Measurements from ENCODE around the gene ZBTB21.

The ZBTB21 gene

DNA sequence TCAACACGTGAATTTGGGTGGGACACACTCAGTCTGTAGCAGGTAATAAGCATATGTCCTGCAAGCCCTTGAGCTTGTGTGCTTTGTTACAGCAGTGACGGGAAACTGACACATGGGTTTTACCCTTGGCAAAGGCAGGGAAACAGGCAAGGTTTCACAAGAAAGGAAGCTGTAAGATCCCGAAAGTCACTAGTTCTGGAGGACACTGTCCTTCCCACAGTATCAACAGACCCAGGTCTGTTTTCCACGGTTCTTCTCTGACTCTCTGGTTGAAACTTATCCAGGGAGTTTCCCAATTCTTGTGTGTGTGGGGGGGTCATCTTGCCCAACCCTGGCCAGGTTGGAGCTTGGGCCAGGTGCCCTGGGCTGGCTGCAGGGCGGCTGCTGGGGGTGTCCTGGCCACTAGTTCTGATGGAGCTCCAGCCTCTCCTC lies 29.3 kb upstream of the ZBTB21 start:
- peak in 1 of 2 experiments; percentile 56 for DNase-seq

DNA sequence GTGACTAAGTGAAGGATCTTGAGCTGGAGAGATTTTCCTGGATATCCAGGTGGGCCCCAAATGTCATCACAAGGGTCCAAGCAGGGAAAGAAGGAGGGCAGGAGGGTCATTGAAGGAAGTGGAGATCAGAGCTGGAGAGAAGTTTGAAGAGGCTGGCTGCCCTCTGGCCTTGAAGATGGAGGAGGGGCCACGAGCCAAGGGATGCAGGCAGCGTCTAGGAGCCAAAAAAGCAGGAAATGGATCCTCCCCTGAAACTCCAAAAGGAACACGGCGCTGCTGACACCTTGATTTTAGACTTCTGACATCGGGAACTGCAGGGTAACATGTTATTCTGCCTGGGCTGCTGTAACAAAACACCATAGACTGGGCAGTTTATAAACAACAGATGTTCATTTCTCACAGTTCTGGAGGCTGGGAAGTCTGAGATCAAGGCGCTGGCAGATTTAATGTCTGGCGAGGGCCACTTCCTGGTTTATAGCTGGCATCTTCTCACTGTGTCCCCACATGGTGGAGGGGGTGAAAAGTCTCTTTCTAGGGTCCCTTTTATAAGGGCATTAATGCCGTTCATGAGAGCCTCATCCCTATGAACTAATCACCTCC lies 28.8 kb upstream of the ZBTB21 start:
- peak; percentile 24 to 65 for DNase-seq

DNA sequence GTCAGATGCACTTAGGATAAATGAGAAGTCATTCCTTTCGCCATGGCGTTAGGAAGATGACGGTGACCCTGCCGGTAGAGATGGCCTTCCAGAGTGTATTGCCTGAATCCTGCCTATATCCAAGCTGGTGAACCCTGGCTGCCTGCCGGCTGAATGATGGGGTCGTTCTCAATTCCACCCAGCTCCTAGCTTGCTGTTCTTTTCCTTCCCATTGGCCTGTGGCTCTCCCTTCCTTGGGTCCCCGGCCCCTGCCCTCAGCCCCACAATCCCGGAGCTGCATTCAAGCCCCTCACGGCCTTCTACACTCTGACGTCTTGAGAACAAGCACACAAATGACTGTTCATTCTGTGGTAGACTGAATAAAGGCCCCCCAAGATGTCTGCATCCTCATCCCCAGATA lies 28.2 kb upstream of the ZBTB21 start:
- no peak for DNase-seq

DNA sequence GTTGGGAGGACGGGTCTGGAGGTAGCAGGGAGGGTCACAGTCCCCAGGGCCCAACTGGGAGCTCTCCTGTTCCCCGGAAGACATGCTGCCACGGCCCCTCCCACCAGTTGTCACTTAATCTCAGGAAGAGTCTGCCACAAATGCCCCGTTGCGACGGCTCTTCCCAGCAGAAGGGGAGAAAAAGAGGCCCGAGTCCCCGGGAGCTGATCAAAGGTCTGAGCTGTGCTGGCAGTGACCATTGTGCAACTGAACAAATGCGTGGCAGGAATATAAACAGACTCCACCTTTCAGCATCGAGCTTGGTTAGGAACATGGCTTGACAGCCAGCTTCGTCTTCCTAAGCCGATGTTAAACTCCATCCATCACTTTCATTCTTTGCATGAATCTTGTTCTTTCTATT lies 27.8 kb upstream of the ZBTB21 start:
- no peak for DNase-seq

DNA sequence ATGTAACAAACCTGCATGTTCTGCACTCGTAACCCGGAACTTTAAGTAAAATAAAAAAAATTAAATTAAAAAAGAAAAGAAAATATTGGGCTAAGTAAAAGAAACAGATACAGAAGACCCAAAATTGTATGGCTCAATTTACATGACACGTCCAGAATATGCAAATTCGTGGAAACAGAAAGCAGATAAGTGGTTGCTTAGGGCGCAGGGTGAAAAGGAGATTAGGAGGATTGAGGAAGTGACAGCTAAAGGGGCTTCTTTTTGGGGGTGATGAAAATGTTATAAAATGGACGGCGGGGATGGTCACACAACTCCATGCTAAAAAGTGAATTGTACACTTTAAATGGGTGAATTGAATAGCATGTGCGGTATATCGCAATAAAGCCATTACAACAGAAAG lies 27.4 kb upstream of the ZBTB21 start:
- DNase-seq: no peak

DNA sequence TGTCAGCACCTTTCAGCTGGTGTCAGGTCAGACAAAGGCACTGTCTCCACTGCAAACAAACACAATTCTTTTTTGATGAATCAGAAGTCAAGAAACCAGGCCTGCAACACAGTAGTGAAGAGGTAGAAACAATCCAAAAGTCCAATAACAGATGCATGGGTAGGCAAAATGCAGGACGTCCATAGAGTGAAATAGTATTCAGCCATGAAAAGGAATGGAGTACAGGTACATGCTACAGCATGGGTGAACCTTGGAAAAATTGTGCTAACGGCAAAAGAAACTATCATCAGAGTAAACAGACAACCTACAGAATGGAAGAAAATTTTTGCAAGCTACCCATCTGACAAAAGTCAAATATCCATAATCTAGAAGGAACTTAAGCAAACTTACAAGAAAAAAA lies 26.2 kb upstream of the ZBTB21 start:
- DNase-seq: no peak

DNA sequence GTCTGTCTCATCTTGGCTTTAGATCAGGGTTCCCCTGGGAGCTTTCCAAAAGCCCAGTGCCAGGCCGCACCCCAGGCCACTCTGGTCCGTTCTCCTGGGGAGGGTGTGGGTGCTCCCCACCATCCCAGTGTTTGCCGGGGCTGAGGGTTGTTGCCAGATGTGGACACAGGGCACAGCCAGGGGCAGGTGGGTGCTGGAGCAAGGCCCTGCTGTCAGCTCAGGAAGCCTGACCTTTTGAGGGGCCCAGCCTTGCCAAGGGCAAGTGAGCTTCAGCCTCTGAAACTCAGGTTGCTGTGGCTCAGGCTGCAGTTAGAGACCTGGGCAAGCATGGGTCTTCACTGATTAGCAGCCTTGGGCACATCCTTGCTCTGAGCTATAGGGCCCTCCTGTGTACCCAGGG lies 22.8 kb upstream of the ZBTB21 start:
- DNase-seq: no peak

DNA sequence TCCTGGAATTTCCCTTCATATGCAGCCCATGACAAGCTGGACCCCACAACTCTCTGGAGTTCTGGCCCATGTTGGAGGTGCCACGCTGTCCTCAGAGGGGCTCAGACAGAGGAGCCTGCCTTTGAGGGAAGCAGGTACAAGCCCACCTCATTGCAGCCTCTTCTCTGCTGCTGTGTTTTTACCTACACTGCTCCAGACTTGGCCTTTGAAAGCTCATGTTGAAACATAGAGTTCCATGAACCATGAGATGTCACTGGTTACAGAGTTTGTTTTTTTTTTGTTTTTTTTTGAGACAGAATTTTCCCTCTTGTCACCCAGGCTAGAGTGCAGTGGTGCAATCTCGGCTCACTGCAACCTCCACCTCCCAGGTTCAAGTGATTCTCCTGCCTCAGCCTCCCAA lies 22.1 kb upstream of the ZBTB21 start:
- no peak for DNase-seq

DNA sequence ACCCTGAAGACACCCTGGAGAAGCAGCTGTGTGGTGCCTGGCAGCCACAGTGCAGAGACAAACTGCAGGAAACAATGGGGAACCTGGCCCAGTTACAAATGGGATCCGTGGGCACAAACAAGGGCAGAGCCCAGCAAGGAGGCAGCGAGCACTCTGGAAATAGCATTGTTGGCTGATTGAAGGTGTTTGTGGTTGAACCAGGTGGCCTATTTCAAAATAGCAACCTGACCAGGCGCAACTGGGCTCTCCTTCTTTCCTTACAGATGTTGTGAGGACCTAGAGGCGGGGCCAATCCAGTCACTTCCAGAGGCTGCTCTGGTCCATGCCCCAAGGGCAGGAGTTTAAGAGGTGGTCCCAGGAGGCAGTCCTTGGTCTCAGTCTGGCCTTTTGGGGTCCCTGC lies 21.7 kb upstream of the ZBTB21 start:
- no peak for DNase-seq

DNA sequence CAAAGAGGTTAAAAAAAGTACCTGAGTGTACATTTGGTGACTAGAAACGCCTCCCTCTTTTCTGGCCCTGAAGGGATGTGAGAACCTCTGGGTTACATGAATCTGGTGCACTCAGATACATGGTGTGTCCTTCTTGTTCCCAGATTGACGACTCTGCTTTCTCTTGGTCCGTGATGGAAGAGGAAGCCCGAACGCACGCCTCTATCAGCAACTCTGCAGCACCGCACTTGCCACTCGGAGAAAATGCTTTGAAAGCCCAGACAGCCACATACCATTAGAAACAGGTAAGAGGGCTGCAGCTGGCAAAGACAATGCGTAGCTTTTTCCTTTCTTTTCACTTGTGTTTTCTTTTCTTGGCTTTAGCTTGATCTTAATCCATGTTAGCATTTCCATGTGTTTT lies 21.1 kb upstream of the ZBTB21 start:
- DNase-seq: no peak

DNA sequence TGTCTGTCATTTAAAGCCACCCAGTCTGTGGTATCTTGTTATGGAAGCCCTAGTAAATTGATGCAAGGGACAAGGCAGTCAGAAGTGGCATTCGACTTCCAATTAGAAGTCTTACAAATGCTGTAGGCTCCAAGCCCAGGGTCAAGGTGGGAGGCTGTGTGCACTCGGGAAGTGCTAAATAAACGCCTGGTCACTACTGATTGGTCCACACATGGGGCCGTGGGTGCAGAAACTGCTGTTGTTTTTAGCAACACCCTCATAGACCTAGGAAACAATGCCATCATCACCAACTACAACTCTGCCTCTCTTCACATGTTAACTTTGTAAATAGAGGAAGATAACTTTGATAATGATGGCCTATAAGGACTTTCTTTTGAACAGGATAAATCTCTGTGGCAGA lies 20.2 kb upstream of the ZBTB21 start:
- DNase-seq: no peak

DNA sequence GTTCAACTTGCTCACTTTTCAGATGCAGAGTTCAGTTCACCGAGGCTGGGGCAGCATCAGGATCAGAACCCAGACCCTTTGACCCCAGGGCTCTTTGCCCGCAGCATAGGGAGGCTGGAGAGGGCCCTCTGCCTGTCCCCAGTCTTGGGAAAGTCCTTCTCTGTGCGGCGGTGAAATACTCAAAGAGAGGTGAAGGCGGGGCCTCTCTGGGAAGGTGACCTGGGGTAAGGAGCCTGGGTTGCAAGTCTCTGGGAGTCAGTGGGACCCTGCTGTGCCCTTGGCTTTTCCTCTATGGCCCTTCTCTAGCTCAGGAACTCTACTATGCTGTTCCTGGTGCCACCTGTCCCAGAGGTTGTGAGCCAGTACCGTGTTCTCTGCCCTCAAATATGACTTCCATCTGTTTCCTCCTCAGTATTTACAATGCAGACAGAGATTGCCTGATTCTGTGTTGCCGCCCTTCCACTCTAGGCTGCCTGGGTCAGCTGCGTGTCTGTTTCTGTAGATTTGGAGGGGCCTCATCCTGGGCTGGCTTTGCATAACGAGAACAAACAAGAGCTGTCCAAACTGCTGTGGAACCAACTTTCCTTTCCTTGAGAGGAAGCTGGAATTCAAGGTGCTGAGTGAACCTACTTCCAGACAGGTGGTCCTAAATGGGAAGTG lies 18.7 kb upstream of the ZBTB21 start:
- no peak for DNase-seq

DNA sequence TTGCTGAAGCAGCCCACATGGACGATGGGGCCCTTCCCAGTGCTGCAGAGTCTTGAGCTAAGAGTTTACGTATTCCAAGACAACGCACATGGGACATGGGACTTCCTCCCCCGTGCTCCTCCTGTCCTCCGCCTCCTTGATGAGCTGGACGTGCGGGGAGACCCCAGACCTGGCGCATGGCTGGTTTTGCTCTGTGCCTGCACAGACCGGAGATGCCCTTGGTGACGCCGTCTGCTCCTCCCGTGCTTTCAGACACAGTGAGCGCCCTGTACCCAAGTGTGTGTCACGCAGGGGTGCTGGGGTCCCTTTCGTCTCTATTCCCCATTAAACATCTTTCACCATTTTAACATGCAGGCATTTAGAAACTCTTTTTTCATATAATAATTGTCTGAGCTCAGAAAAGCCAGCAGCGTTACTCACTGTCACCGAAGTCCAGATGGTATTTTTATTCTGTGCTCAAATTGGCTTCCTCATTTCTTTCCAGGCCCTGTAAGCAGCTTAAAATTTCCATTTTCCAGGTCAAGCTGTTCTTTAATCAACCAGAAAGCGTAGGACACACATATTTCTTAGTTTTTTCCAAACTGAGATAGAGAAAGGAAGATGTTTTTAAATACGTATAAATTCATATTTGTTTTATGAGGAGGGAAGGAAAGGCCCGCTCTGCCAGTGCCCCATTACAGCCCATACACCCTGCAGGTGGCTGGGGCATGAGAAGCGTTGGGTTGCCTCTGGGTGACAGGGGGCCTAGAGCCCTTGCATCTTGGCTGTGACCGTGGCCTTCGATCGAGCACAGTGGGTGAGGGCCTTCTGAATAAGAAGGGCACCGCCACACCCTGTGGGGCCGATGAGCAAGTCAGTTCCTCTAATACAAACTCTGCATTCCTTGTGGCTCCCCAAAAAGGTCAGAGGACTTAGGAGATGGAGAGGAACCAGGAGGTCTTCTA lies 17.9 kb upstream of the ZBTB21 start:
- DNase-seq: peak; percentile 55 to 58

DNA sequence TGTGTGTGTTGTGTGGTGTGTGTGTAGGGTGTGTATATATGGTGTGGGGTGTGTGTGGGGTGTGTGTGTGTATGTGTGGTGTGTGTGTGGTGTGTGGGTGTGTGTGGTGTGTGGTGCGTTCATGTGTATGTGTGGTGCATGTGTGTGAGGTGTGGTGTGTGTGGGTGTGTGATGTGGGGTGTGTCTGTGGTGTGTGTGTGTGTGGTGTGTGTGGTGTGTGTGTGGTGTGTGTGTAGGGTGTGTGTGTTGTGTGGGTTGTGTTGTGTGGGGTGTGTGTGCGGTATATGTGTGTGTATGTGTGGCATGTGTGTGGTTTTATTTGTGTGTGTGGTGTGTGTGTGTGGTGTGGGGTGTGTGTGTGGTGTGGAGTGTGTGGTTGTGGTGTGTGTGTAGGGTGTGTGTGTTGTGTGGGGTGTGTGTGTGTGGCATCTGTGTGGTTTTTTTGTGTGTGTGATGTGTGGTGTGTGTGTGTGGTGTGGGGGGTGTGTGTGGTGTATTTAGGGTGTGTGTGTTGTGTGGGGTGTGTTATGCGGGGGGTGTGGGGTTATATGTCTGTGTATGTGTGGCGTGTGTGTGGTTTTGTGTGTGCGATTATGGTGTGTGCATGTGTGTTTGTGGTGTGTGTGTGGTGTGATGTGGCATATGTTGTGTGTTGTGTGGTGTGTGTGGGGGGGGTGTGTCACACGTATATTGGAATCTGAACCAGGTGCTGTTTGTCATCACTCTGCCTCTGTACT lies 17.1 kb upstream of the ZBTB21 start:
- no peak for DNase-seq

DNA sequence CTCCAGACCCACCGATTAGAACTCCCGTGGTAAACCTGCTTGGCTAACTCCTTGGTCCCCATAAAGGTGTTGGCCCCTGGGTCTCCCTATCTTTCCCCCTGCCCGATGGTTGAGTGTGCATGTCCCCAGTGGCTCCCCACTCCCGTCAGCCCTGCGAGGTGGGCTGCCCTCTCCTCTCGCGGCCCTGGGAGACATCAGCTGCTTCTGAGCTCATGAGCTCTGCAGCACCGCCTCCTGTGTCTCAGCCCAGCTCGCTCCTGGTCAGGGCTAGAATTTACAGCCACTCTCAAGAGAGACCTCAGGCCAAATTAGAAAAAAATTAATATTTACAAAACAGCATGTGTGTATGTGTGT lies 15.9 kb upstream of the ZBTB21 start:
- no peak for DNase-seq

DNA sequence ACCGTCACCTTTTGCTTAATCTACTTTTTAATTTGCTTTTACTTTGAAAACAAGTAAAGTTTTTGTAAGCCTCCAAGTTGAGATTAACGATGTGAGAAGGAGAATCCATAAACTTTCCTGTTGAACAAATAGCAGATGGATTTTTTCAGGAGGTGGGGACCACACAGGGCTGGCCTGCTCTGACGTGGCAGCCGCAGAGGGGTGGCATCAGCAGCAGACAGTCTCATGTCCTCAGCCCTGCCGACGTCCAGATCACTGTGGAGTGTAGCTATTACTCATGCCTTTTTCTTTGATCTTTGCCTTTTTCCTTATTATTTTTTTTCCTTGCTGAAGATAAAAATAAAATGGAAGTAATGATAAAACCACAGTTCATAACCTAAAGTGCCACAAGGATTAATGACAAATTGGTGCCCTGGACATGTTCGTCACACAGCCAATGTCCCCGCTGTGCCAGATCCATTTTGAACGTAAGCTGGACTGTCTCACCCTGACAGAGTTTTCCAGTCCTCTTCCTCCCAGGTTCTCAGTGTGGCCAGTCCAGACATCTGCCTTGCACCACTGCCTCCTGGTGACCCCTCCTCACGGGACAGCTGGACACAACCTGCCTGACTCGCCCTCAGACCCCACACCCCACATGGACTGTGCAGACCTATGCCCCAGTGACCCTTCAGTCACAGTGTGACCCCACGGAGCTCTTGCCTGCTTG lies 15.4 kb upstream of the ZBTB21 start:
- DNase-seq: no peak

DNA sequence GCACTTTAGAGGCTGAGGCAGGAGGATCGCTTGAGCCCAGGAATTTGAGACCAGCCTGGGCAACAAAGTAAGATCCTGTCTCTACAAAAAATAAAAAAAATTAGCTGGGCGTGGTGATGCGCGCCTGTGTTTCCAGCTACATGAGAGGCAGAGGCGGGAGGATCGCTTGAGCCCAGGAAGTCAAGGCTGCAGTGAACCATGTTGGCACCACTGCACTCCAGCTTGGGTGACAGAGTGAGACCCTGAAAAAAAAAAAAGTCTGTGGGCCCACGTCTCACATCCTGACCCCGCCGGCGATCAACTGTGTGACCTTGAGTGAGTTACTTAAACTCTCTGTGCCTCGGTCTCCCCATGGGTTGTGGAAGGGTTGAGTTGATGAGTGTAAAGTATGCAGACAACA lies 12.7 kb upstream of the ZBTB21 start:
- DNase-seq: no peak

DNA sequence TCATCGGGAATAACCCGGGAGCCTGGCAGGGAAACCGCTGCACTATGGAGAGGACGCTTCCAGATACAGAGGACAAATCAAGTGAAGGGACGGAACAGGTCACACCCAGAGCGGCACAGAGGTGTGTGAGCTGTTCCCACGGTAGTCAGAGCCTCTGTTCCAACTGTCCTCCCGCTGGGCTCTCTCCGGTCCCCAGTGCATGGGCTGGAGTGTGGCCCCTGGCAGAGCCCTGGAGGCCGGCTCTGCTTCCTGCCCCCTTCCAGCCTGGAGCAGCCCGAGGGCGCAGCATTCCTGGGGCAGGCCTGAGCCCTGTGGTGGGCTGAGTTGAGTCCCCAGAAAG lies 11.9 kb upstream of the ZBTB21 start:
- DNase-seq: no peak

DNA sequence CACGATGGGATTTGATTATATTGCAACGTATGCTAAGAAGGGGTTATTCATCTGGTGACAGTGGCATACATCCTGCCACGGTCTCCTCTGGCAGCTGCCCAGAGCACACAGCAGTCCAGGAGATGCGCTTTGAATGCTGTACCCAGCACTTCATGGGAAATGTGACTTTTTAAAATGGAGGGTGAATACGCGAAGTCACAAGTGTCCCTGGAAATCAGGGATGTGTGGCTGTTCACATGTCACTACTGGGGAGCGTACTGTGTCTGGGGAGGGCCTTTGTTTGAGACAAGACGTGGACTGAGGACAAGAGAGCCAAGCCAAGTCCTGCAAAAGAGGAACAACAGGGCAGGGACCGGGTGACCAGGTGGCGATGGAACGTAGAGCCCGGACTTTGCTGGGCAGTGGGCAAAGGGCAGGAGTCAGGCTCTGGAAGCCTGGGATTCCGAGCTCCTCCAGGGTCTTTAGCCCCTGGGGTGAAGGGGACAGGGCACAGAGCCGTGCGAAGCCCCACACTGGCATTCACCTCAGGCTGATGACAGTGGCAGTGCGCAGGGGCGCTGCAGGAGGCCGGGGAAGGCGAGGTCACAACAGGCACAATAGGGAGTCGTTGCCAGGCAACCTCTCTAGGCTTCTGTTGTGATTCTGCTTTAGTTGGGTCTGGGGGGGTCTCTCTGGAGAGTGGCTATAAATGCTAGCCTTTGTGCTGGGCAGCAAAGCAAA lies 11.4 kb upstream of the ZBTB21 start:
- DNase-seq: peak in 1 of 2 experiments; percentile 26

DNA sequence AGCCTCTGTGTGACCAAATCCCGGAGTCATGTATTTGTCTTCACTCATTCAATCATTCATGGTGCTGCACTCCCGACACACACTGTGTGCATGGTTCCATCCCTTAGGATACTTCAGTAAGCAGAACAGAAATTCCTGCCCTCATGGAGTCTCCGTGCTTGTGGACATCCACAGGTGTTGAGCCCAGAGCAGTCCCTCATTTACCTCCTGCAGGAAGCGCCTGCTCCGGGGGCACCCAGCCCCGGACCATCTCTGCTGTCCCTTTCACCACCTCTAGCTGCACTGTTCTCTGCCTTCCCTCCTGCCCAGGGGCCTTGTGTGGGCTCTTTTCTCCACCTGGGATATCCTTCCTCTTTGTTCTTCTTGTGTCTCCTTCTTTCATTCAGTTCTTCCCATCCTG lies 9.5 kb upstream of the ZBTB21 start:
- DNase-seq: no peak

DNA sequence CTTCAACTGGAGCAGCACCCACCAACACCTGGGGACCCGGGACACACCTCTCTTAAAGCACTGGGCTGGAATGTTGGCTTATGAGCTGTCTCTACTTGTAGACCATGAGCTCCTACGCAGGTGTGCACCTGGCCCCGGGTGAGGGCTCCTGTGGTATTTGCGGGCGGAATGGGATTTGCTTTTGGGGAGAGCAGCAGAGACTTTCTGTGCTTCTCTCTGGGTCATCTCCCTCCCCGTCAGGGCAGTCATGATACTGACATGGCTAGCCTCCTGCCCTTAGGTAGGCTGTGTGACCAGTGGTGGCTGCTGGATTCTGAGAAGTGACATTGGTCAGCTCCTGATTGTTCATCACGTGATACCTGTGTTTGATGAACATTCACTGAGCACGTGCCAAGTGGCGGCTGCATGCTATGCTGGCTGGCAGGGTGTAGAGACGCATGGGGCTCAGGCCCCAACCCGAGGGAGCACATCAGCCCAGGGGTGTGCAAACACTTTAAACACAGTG lies 9.0 kb upstream of the ZBTB21 start:
- DNase-seq: no peak

DNA sequence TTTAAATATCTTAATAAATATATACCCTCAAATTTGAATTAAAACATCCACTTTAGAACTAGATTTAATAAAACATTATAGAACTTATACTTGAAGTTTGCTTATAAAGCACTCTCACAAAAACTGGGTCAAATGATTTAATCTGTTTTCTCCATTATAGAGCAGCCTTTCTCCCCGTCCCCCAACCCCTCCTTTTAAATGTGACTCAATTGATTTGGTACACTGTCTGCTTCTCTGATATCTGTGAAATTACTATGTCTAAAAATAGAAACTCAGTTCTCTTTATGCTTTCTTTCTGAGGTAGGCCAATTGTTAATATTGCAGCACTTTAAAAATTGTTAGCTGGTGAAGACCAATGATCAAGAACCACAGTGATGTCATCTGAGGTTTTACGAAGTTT lies 6.9 kb upstream of the ZBTB21 start:
- no peak for DNase-seq
